RWPE1 (cell line): ENCODE measurements around the gene PYROXD2.

Experiments
- CTCF ChIA-PET: fragments of 350-600 bp; sonication (Branson Sonifier 250); formaldehyde crosslinking; extraction: SDS; loops from one replicate; lab custom pipeline; 2021; lab: Yijun Ruan, JAX
- POLR2A ChIA-PET: fragments of 400-600 bp; formaldehyde crosslinking; extraction: SDS; loops from one replicate; lab custom pipeline; 2020; ENCODE audit warnings: antibody characterized with exemption; ENCODE audit not compliant: low non-redundant PET; lab: Yijun Ruan, JAX
- DNase-seq: peaks from one replicate; pipeline ENCODE4 v3.0.0; 2012; ENCODE audit warnings: low spot score
- H3K27ac ChIP-seq: fragments of 450-650 bp; 2 replicates; pipeline ENCODE4 v1.5.1; 2017
- TF ChIP-seq, protein P1 (sequence below): fragments of 450-650 bp; conservative IDR thresholded peaks from 2 replicates; pipeline ENCODE4 v1.5.1; 2017; ENCODE audit warnings: low read depth, mild to moderate bottlenecking

PYROXD2 gene

DNA sequence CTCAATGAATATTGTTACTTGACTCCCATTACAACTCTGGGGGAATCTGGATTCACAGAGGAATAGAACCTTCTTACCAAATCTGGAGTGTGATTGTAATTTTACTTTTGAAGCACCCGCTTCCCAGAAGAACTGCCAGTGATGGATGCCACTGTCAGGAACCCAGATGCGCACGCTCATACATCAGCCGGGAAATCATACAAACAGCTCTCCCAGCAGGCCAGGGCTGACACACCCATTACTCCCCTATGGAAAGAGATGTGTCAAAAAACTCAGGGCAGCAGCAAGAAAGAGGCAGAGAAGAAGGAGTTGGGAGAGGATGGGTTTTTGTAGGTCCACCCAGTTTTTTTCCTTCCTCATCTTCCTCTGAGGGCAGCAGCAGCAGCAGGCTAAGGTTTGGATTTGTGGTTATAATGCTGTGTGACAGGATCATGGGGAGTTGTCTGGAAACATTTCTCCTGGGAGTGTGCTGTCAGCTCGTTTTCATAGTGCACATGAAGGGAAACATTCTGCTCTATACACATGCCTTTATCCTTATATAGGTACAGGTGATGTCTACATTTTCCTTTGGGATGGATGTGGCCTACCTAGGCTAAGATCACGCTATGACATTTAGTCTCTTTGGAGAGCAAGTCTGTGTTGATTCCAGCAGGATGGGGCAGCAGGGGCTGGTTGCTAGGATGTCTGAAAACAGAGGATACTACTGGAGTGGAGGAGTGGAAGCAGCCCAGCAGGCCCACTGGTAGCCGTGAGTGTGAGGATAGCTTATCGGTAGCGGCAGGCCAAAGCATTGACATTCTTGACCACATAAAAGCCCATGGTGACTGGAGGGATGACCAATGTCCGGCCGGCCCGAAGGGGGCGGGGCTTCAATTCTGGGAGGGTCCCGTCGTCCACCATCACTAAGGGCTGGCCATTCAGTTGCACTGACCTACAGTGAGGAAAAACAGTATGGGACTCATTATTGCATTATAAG is 44.1 kb upstream of the PYROXD2 start:
- TF ChIP-seq, protein P1, sequence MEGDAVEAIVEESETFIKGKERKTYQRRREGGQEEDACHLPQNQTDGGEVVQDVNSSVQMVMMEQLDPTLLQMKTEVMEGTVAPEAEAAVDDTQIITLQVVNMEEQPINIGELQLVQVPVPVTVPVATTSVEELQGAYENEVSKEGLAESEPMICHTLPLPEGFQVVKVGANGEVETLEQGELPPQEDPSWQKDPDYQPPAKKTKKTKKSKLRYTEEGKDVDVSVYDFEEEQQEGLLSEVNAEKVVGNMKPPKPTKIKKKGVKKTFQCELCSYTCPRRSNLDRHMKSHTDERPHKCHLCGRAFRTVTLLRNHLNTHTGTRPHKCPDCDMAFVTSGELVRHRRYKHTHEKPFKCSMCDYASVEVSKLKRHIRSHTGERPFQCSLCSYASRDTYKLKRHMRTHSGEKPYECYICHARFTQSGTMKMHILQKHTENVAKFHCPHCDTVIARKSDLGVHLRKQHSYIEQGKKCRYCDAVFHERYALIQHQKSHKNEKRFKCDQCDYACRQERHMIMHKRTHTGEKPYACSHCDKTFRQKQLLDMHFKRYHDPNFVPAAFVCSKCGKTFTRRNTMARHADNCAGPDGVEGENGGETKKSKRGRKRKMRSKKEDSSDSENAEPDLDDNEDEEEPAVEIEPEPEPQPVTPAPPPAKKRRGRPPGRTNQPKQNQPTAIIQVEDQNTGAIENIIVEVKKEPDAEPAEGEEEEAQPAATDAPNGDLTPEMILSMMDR: no peak
- no peak for DNase-seq
- ChIA-PET CTCF (no interaction called here), POLR2A (no interaction called here)
- H3K27ac ChIP-seq: no peak overlapping the region

DNA sequence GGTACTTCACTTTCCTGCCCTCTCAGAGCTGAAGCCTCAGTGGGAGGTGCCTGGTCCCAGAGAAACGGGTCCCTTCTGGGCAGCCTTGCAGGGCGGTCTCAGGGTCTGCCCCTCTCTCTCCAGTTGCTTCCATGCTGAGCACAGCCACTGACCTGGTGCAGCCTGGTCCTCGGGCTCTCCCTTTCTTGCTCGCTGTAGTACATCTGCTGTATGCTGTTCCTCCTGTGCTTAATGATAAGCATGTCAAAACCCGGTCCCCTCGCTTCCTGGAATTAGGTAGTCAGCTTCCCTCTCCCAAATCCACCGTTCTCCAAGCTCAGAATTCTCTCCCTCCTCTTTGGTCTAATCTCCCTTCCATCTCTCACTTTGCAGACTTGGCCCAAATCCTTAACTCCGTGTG is 42.7 kb upstream of the PYROXD2 start:
- no peak for DNase-seq
- ChIA-PET CTCF (no interaction called here), POLR2A (no interaction called here)
- no peak overlapping the region for H3K27ac ChIP-seq
- TF ChIP-seq, protein P1: no peak

DNA sequence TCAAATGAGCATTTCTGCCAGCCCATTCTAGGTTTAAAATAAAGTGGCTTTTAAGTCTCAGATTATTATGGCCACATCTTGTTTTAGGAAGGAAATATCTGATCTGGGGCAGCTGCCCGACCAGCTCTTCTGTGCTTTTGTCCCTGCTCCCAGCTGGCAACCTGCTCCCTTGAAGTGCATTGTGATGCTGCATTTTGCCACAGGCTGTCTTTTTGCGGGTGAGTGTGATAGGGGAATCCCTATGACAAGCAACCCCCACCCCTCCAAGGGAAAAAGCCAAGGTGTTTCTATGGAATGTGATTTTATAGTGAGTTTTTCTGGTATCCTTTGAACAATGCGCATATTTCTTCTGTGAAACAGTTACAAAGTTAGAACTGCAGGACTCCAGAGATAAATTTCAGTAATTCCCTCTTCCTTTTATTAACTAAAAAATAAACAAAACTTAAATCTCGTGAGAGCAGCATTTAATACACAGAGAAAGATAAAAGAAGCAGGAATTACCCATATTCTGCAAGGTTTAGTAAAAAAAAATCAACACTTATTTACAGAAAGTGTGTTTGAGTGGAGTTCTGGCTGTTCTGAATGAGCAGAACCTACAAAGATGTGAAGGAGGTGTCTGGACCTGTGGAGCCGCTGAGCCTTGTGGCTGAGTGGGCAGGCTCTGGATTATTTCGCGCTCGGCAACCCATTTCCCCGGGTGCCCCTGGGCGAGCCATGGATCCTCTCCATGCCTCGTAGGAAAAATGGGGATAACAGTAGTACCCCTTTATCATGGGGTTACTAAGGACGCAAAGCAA is 41.9 kb upstream of the PYROXD2 start:
- TF ChIP-seq, protein P1: no peak
- ChIA-PET CTCF (interaction anchor here (1.3 kb wide), 1 partner anchor 10 kb away, joined by 5 read pairs; no protein-coding TSS in a partner anchor), POLR2A (no interaction called here)
- DNase-seq: no peak
- H3K27ac ChIP-seq: no peak overlapping the region

DNA sequence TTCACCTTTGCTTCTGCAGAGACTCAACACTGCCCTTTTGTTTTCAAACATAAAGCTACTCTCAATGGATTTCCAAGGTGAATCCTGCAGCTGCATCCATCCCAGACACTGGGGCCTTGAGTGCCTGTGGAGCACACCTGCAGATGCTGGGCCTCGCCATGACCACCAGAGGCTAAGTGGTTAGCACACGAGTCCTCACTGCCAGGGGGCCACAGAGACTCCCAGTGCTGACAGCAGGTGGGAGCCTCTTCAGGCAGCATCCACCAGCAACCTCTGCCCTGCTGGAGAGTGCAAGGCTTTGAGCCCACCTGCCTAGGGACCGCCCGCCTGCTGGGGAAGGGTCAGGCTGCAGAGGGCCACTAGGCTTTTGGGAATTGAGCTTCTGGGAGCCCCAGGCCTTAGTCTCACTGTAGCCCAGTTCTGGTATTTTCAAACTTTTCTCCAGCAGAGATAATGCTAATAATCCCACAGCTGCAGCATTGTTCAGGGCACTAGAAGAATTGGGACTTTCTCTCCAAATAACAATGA is 41.1 kb upstream of the PYROXD2 start:
- POLR2A ChIA-PET: no interaction called here

DNA sequence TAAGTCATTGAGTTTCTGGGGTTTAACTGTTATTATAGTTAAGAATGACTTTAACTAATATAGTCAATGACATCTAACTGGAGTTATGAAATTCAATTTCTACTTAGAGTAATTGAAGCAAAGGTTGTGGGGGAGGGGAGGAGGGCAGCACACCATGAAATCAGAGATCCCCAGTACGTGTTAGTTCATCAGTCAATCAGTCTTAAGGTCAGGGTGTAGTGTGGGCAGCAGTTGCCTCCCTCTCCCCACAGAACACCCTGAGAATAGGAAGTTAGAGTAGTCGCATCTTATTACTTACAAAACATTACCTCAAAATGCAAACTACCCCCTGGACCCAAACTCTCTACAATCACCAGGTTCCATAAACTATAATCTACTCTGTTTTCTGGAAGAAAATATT is 38.7 kb upstream of the PYROXD2 start:
- DNase-seq: no peak
- CTCF ChIA-PET: no interaction called here
- no peak overlapping the region for H3K27ac ChIP-seq
- TF ChIP-seq, protein P1: no peak
- POLR2A ChIA-PET: no interaction called here

More for the DNA sequence above, 41.1 kb upstream of the PYROXD2 start:
- H3K27ac ChIP-seq: no peak overlapping the region
- no peak for DNase-seq
- TF ChIP-seq, protein P1: no peak
- CTCF ChIA-PET: interaction anchor here (1.3 kb wide), 1 partner anchor 11 kb away, joined by 5 read pairs; no protein-coding TSS in a partner anchor

DNA sequence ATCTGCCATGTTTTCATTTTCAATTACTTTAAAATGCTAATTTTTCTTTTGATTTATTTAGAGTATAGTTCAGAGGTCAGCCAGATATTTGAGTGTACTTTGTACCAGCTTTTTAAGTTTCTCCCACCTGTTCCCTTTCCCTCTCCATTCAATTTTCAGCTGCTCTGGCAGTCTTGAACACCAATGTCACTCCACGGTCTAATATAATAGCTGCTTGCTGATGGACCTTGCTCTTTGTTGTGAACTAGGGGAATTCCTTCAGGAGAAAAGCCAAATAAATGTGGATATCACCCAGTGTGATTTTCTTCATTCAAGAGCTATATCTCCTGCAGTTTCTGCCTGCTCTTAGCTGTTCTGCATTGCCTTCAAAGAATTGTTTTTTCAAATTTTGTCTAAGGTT is 35.6 kb upstream of the PYROXD2 start:
- no peak overlapping the region for H3K27ac ChIP-seq
- ChIA-PET CTCF (interaction anchor here (0.6 kb wide), 1 partner anchor 10 kb away, joined by 3 read pairs; no protein-coding TSS in a partner anchor), POLR2A (no interaction called here)
- DNase-seq: no peak
- TF ChIP-seq, protein P1: no peak
